Measurements from ENCODE around the gene RAD17.
"Not testable (repeated sequence)": the region's sequence is repeated elsewhere in the genome, so short reads cannot be mapped to it uniquely, and the experiment has no call there.

RAD17 gene

DNA sequence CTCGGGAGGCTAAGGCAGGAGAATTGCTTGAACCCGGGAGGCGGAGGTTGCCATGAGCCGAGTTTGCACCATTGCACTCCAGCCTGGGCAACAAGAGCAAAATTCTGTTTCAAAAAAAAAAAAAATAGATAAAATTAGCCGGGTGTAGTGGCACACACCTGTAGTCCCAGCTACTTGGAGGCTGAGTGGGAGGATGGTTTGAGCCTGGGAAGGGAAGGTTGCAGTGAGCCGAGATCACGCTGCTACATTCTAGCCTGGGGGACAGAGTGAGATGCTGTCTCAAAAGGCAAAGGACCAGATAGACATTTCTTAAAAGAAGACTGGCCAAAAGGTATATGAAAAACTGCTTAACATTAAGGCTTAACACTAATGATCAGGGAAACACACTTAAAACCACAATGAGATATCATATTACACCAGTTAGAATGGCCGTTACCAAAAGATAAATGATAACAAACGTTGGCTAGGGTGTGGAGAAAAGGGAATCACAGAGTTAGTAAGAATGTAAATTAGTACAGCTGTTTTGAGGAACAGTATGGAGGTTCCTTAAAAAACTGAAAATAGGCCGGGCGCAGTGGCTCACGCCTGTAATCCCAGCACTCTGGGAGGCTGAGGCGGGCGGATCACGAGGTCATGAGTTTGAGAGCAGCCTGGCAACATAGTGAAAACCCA, 35.2 kb downstream of the RAD17 start:
- no peak for FAIRE-seq

DNA sequence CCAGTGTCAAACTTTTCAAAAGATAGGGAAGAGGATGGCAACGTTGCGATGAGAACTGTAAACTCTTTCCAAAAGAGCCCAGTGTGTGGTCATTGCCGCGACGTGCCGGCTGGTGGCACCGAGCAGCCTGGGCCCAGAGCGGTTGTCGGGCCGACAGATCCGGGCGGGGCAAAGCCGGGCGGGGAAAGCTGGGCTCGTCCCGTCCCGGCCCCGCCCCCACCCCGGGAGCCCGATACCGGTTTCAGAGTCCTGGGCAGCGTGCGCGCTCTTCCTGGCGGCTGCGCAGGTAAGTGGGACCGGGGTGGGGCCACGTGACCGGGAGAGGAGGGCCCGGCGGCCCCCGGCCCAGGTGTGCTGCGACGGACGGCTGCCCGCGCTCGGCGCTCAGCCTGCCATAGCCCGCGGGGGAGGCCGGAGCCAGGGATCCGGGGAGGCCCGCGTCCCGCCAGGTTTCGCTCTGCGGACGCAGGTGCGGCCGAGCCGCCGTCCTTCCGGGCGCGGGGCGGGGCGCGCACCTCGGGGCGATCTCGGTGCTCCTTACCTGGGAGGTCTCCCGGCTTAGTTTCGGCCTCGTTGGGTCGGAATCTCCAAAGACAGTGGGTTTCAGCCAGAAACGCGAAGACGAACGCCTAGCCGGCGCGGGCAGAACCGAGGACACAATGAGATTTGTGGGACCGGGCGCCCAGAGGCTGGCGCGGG, 45.4 kb downstream of the RAD17 start, which contains the start of gene MARVELD2:
Gene MARVELD2 (plus strand): TSS at position 232 of the 699 bp plus-strand sequence. CDS start 4,270 bp downstream, outside the sequence.
- no peak for FAIRE-seq

GRCh38 chr5:69415584-69415958, 46.0 kb downstream of the RAD17 start:
- FAIRE-seq = no peak

GRCh38 chr5:69416180-69416579, 46.6 kb downstream of the RAD17 start:
- no peak for FAIRE-seq

GRCh38 chr5:69416699-69417098, 47.1 kb downstream of the RAD17 start:
- FAIRE-seq = no peak

- FAIRE-seq = no peak
Measured at GRCh38 chr5:69418554-69418953, 48.9 kb downstream of the RAD17 start.

- no peak for FAIRE-seq
Measured at GRCh38 chr5:69431424-69432303, 62.0 kb downstream of the RAD17 start.

DNA sequence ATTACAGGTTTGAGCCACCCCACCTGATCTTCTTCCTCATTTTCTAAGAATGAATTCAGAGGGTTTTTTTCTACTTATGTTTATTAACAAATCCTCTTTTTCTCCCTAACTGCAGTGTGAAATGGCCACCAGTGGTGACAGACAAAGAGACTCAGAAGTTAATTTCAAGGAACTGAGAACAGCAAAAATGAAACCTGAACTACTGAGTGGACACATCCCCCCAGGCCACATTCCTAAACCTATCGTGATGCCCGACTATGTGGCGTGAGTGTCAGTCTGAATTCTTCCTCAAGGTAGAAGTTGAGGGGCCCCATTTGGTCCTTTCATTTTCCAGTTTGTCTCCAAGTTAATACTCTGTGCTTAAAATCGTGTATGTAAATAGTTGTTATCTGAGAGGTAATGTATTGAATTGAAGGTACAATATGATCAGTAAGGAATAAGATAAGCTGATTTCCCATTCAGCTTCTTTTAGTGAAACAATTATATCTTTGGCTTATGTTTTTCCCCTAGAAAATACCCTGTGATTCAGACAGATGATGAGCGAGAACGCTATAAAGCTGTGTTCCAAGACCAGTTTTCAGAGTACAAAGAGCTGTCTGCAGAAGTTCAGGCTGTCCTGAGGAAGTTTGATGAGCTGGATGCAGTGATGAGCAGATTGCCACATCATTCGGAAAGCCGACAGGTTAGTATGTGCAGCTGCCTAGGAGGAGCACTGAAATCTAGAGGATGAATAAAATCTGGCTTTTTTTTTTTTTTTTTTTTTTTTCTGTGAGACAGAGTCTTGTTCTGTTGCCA, 63.0 kb downstream of the RAD17 start:
- no peak for FAIRE-seq

- FAIRE-seq = not testable (repeated sequence)
Measured at GRCh38 chr5:69435276-69435884, 65.8 kb downstream of the RAD17 start.

DNA sequence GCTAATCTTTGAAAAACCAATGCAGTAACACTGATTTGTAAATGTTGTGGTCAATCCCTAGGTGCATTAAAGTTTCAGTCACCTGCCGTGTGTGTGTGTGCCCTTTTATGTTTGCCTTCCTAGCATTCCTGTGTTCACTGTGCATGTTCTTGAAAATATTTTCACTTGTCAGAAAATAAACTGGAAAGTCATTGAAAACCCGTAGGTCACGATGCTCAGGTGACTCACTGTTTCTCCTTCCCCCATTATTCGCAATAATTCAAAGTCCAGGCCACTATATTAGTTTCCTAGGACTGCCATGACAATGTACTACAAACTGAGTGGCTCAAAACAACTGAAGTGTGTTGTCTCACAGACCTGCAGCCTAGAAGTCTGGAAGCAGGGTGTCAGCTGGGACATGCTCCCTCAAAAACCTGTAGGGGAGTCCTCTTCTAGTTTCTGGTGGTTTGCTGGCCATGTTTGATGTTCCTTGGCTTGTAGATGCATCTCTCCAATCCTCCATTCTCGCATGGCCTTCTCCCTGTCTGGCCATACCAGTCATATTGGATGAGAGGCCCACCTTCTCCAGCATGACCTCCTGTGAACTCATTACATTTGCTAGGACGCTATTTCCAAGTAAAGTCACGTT, 74.6 kb downstream of the RAD17 start:
- FAIRE-seq = no peak

- no peak for FAIRE-seq
Measured at GRCh38 chr5:69449511-69449910, 79.9 kb downstream of the RAD17 start.

- no peak for FAIRE-seq
Measured at GRCh38 chr5:69450116-69450515, 80.5 kb downstream of the RAD17 start.

DNA sequence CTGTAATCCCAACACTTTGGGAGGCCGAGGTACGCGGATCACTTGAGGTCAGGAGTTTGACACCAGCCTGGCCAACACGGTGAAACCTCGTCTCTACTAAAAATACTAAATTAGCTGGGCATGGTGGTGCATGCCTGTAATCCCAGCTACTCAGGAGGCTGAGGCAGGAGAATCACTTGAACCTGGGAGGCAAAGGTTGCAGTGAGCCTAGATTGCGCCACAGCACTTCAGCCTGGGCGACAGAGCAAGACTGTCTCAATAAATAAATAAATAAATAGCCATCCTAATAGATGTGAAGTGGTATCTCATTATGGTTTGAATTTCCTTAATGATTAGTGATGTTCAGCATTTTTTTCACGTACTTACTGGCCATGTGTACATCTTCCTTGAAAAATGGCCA, 80.9 kb downstream of the RAD17 start:
- FAIRE-seq = not testable (repeated sequence)

- no peak for FAIRE-seq
Measured at GRCh38 chr5:69451941-69452647, 82.5 kb downstream of the RAD17 start.

DNA sequence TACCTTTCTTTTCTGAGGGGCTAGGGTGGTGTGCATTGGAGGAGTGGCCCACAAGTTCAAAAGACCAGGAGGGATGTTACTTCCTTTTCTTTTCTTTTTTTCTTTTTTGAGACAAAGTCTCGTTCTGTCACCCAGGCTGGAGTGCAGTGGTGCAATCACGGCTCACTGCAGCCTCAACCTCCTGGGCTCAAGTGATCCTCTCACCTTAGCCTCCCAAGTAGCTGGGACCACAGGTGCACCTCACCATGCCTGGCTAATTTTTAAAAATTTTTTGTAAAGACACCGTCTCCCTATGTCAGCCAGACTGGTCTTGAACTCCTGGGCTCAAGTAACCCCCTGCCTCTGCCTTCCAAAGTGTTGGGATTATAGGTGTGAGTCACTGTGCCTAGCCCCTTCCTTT, 83.9 kb downstream of the RAD17 start:
- FAIRE-seq = not testable (repeated sequence)

DNA sequence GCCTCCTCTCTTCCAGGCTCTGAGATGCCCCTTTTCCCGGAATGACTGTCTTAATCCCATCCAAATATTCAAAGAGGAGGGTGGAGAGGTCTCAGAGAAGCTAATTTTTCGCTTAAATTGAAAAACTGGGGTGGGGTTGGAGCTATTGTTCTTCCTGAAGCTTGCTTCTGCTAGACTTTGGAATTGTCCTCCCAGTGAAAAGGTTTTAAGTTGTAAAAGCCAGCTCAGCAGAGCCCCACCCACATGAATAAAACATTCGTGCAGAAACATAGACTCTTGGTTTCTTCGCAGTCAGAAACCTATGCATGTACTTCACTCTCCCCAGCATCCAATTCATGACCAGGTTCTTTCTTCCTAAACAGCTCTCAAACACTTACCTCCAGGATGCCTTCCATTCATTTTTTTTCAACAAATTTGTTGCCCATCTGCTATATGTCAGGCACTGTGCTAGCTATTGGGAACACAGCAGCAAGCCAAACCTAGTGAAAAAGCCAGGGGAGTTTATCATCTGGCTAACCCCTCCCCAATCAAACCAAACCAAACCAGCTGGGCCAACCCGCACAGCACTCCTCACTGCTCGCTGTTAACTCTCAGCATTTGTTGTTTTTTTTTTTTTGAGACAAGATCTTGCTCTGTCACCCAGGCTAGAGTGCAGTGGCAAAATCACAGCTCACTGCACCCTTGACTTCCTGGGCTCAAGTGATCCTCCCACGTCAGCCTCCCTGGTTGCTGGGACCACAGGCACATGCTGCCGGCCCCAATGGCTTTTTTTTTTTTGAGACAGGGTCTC, 85.0 kb downstream of the RAD17 start:
- no peak for FAIRE-seq

- FAIRE-seq = not testable (repeated sequence)
Measured at GRCh38 chr5:69455428-69455988, 85.9 kb downstream of the RAD17 start.

DNA sequence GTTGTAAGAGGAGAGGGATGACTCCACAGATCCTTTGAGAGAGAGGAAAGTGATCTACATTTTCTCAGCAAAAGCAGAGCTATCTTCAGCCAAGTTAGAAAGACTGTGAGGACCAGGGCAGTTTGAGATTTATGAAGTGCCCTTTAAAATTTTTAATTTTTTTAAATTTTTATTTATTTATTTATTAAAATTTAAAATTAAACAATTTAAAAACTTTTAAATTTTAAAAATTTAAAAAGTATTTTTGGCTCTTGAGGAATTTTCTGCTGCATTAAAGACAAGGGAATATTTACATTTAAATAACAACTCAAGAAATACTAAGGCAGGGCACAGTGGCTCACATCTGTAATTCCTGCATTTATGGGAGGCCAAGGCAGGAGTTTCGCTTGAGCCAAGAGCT, 92.6 kb downstream of the RAD17 start:
- FAIRE-seq = no peak

All from TTC549 (cell line).